Endometrial microvascular endothelial cells (primary cell): Measurements from ENCODE around the gene HECW1. TPM values are rescaled to one million over a fixed set of nuclear protein-coding genes. Genes with fewer than 3 reads are reported as not detected.

ENCODE experiments used
- in situ Hi-C: cut with HindIII; loops from 2 replicates; pipeline ENCODE4 v1.10.0; 2017; ENCODE audit warnings: low sequenced_read_pairs, low pct_unique_long_range_greater_than_20kb; ENCODE audit errors: inconsistent ontology term
- total RNA-seq: library from RNA; depleted of rRNA; stranded (reverse); fragments of >200 nt; gene quantifications from one replicate; pipeline ENCODE4 v1.2.3, GENCODE V29; 2015; ENCODE audit errors: inconsistent ontology term

The HECW1 gene
- total RNA-seq, 1 donor from 2014 or later = not detected

GRCh38 chr7:43438897-43439479 lies 326.5 kb downstream of the HECW1 start:
- in situ Hi-C loops = no loop called here

DNA sequence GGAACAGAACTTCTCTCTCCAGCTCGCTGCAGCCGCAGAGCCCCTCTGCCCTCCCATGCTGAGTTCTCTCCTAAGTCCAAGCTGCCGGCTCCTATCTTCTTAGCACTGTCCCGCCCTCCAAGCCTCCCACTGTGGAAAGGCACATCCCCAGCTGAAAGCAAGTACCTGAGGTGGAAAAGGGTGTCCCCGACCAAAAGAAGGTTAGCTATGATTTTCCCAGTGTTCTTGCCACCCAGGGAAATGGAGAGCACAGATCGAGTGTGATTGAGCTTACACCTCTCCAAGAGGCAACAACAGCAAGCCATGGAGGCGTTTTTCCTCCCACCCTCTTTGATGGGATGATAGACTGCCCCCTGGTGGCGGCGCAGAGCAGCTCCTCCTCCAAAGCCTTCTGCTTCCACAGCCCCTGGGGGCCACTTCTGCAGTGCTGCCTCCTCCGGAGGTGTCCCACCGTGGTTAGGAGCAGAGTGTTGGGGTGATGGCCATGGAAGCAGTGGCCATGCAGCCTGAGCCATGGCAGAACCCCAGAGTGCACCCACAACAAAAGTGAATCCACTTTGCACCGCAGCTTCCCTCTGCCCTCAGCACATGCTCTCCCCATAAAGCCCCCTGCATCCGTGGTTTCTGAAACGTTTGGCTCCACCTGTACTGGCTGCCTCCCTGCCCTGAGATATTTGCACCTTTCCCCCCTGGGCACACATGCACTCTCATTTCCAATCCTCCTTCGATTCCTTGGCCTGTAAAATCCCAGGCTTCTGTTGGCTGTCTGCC lies 327.4 kb downstream of the HECW1 start:
- in situ Hi-C loops = no loop called here

DNA sequence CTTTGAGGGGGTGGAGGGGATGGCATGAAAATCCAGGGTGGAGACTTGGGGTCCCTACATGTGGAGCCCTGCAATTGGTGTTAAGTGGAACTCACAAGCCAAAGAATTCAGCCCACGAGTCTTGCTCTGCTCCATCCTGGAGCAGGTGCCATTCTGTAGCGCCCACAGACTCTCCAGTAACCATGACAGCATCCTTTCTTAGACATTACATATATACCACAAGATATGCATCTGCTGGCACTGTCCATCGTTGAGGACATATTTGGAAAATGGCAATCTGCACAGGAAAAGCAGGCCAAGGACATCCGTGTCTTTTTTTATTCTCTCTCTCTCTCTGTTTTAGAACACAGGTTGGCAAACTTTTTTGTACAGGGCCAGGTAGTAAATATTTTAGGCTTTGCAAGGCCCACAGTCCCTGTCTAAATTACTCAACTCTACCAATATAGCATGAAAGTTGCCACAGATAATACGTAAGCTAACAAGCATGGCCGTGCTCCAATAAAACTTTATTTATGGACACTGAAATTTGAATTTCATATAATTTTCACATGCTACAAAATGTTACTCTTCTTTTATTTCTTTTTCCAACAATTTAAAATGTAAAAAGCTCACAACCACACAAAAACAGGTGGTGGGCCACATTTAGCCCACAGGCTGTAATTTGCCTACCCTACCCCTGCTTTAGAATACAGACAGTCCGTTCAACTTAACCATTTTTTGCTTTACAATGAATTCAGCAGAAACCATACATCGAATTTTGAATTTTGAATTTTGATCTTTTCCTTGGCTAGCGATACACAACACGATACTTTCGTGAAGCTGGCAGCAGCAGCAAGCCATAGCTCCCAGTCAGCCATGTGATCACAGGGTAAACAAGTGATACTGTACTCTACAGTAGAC lies 329.0 kb downstream of the HECW1 start:
- in situ Hi-C loops = no loop called here

- in situ Hi-C loops = no loop called here
Measured at GRCh38 chr7:43443381-43443780, 330.9 kb downstream of the HECW1 start.

- in situ Hi-C loops = no loop called here
Measured at GRCh38 chr7:43444711-43445578, 332.5 kb downstream of the HECW1 start.

DNA sequence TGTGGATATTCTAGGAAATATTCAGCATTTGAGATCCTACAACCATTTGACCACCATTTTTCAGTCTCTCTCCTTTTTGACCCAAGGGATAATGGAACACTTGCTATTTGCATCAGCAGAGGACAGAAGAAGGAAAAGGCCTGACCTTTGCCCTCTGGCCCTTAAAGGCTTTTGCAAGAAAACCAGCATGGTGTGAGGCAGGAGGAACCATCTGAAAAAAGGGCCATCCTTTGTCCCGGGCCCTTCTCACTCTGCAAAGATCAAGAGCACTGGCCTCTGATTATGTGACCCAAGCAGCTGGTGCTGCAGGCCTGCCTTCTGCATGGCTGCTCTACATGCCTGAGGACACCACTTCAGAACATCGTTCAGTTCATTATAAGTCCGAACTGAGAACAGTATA lies 337.1 kb downstream of the HECW1 start:
- in situ Hi-C loops = no loop called here

DNA sequence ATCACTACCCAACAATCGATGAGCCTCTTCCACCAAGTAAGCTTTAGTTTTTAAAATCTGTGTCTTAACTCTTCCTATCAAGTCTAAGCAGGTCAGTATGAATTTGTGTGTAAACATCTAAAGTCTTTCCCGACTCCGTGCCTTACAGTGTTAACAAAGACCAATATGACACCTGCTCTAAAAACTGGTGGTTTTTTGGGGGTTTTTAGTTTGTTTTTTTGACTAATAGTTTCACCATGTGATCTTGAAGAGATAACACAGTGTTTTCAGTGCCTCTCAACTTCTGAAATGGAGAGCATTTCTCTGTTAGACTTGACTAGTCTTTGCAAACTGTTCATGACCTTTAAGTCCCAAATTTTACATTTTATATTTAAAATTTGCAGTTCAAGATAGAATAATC lies 338.4 kb downstream of the HECW1 start:
- in situ Hi-C loops = no loop called here

DNA sequence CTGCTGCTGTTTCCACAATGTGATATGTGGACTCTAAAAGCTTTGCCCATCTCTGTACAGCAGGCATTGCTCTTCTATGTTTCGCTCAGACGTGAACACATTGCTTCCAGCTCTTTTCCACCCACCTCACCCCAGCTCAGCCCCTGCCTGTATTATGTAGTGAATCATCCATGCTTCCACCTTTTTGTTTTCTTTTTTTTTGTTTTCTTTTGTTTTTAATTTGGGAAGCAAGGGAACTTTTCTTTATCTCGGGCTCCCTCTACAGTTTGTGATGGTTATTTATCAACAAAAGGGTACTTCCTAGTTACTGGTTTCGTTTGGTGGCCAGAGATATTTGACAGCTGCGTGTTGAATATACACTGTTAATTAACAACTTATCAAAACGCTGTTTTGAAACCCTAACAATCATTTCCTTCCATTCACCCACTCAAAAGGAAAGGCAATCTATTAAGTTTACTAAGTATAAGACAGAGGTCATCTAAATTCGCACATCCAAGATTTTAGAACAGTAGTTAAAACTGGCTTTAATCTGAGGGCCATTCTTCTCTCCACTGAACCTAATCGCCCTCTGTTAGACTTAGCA lies 342.6 kb downstream of the HECW1 start:
- in situ Hi-C loops = no loop called here

DNA sequence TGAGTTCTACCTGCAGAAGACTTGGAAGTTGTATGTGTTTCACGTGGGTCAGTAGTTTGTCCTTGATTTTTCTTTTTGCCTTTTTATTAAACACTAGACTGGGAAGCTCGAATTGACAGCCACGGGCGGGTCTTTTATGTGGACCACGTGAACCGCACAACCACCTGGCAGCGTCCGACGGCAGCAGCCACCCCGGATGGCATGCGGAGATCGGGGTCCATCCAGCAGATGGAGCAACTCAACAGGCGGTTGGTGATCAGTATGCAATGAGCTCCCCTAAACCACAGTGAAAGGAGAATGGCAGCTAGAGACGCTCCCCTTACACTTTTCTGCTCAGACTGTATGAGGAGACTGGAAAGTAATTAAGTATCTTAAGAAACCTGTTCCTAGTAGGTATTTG lies 343.8 kb downstream of the HECW1 start:
- in situ Hi-C loops = no loop called here

DNA sequence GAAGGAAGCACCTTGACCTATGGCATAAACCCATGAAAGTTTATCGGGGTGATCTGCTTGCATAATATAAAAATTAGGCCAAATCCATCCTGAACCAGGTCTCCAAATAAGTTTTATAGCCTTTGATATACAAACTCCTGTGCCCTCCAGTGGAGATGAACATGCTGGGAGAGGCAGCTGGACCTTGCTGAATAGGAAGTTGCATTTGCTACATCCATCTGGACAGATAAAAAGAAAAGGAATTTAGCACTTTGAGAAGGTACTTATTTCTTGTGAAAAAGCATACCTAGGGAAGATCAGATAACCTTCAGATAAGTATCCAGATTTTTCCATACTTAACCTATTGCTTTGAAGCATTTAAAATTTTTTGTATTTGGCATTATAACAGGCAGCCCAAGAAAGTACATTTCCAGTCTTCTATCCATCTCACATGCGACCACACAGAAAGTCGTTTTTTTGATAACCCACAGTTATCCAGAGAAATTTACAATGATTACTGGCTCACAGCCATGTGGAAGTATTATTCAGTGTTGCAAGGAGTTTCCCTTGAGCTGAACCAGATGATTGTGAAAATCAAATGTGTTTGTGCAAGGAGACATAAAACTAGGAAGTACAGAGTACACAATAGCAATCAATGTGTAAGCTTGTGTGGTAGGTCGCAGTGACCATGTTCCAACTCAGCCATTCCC lies 346.0 kb downstream of the HECW1 start:
- in situ Hi-C loops = no loop called here

- in situ Hi-C loops = no loop called here
Measured at GRCh38 chr7:43459019-43459337, 346.5 kb downstream of the HECW1 start.

DNA sequence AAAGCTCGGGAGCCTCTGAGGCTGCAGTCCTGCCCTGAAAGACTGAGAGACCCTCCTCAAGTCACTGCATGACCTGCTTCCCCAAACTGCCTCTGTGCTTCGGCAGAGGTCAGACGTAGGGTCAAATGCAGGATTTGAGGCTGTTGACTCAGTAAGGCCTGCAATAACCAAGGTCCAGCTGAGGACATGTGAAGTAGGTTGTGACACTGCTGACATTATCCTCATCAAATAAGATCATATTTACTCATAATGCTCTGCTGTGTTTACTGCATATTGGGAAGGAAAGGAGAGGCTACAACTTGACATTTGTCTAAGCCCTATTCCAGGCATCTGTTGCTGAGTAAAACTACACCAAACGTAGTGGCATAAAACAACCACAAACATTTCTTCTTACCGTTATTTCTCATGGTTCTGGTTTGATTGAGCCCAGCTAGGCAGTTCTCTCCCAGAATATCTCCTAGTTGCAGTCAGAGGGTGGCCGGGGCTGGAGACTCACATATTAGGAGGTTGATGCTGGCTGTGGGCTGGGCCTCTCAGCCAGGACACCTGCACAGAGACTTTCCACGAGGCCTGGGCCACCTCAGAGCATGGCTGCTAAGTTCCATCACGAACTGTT lies 348.4 kb downstream of the HECW1 start:
- in situ Hi-C loops = no loop called here

DNA sequence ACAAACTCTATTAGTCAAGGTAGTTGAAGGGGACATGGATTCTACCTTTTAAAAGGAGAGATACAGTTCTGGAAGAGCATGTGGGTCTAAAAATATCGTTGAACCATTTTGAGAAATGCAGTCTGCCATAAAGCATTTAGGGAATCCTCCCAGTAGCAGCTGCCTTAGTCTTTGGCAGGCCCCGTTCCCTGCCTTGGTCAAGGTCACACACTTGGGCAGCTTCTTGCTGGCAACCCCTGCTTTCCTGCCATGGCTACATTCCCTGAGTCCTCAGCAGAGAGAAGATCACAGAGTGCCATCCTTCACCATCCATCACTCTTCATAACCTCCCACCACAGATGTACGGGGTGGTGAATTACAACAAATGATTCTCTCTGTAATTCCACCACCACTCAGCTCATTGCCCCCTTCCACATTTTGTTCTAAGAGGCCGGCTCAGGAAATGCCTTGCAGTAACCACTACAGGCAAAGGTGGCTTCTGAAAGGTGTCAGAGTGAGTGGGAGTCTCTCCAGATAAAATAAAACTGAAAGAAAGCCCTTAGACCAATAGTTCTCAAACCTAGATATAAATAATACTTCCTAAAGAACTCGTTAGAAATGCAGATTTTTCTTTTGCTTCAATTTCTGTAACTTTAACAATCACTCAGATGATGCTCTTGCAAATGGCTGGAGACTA lies 349.0 kb downstream of the HECW1 start:
- in situ Hi-C loops = no loop called here

DNA sequence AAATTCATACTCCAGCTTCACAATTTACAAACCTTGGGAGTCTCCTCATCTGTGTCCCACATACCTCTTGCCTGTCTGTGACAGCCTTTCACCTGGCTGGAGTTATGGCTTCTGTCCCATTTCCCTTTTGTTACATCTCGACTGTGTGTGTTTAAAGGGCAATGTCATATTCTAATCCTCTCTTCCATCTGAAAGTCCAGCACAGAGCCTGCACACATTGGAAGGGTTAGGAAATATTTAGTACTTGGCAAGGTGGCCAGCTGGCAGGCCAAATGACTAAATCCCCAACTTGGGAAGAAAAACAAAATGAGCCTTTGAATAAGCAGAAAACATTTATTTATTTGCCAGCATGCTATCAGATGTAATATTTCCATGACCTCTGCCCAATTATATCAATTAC lies 350.4 kb downstream of the HECW1 start:
- in situ Hi-C loops = no loop called here

GRCh38 chr7:43463401-43463980 lies 351.0 kb downstream of the HECW1 start:
- in situ Hi-C loops = no loop called here

DNA sequence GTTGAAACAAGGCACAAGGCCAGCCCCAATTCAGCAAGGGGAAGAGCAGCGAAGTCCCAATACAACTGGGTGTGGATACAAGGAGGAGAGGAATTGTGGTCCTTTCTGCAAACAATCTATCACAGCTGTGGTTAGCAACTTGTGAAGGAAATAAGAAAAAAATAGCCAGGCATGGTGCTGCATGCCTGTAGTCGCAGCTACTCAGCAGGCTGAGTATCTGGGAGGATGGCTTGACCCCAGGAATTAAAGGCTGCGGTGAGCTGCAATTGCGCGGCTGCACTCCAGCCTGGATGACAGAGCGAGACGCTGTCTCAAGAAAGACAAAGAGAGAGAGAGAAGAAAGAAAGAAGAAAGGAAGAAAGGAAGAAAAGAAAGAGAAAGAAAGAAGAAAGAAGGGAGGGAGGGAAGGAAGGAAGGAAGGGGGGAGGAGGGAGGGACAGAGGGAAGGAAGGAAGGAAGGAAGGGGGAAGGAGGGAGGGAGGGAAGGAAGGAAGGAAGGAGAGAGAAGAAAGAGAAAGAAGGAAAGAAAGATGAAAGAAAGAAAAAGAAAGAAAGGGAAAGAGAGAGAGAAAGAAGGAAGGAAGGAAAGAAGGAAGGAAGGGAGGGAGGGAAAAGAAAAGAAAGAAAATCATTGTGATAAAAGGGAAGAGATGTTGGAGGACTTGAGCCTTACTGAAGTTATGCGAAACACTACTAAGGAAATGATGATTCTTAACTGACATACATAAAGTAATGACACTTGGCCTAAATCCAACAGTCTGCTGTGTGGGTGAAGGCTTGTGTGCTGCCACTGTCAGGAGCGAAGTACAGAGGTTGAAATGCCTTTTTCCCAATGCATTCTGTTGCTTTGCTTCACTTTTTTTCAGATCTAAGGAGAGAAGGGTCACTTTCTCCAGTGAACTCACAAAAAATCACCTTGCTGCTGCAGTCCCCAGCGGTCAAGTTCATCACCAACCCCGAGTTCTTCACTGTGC lies 353.4 kb downstream of the HECW1 start:
- in situ Hi-C loops = no loop called here
